ENCODE results near the gene C14orf180. TPM values are rescaled to one million over a fixed set of nuclear protein-coding genes. Genes with fewer than 3 reads are reported as not detected.
"Not testable (repeated sequence)": the region's sequence is repeated elsewhere in the genome, so short reads cannot be mapped to it uniquely, and the experiment has no call there.

Gene C14orf180
- polyA plus RNA-seq, 3 donors: 0.28 TPM; not detected in 2

GRCh38 chr14:104610749-104611310, 31.3 kb downstream of the C14orf180 start:
- DNase-seq: no peak

- DNase-seq: no peak
Observed at GRCh38 chr14:104611881-104612280, 32.3 kb downstream of the C14orf180 start.

GRCh38 chr14:104614126-104614812, 34.7 kb downstream of the C14orf180 start:
- no peak for DNase-seq

GRCh38 chr14:104624939-104625338, 45.4 kb downstream of the C14orf180 start:
- DNase-seq: no peak

- DNase-seq: no peak
Observed at GRCh38 chr14:104632781-104633180, 53.2 kb downstream of the C14orf180 start.

- no peak for DNase-seq
Observed at GRCh38 chr14:104633276-104634137, 53.9 kb downstream of the C14orf180 start.

GRCh38 chr14:104634138-104634760, 54.7 kb downstream of the C14orf180 start:
- no peak for DNase-seq

- DNase-seq: no peak
Observed at GRCh38 chr14:104634886-104635570, 55.5 kb downstream of the C14orf180 start.

GRCh38 chr14:104635717-104636116, 56.2 kb downstream of the C14orf180 start:
- DNase-seq: no peak

- no peak for DNase-seq
Observed at GRCh38 chr14:104636131-104636530, 56.6 kb downstream of the C14orf180 start.

- not testable (repeated sequence) for DNase-seq
Observed at GRCh38 chr14:104636846-104637545, 57.4 kb downstream of the C14orf180 start.

- DNase-seq: no peak
Observed at GRCh38 chr14:104637546-104638003, 58.0 kb downstream of the C14orf180 start.

GRCh38 chr14:104638190-104638589, 58.6 kb downstream of the C14orf180 start:
- DNase-seq: no peak

GRCh38 chr14:104638927-104639450, 59.4 kb downstream of the C14orf180 start:
- no peak for DNase-seq

- DNase-seq: no peak
Observed at GRCh38 chr14:104639471-104639870, 59.9 kb downstream of the C14orf180 start.

Other genes with a start within 250 kb of the C14orf180 start
- gene TMEM179, start 25.0 kb downstream of the C14orf180 start, polyA plus RNA-seq (ENCODE audit: insufficient read length in 3 of 3): 1 to 10 TPM; 1.1 to 2.0 (median 1.3) TPM
- gene INF2, start 109.9 kb downstream of the C14orf180 start, polyA plus RNA-seq (ENCODE audit: insufficient read length in 3 of 3): 10 to 100 TPM; 54.0 to 60.1 (median 54.7) TPM
- 10 to 100 TPM; 14.7 to 18.6 (median 16.3) TPM for gene ADSS1, start 144.5 kb downstream of the C14orf180 start, polyA plus RNA-seq (ENCODE audit: insufficient read length in 3 of 3)
- 100 to 1,000 TPM in 1 of 3 donors, 10 to 100 TPM in 2; 72.9 to 103 (median 90.8) TPM for gene SIVA1, start 173.4 kb downstream of the C14orf180 start, polyA plus RNA-seq (ENCODE audit: insufficient read length in 3 of 3)
- gene AKT1, start 216.0 kb downstream of the C14orf180 start, polyA plus RNA-seq (ENCODE audit: insufficient read length in 3 of 3): 100 to 1,000 TPM; 119 to 153 (median 125) TPM
- gene ZBTB42, start 221.3 kb downstream of the C14orf180 start, polyA plus RNA-seq (ENCODE audit: insufficient read length in 3 of 3): 1 to 10 TPM; 4.7 to 5.4 (median 5.1) TPM

Measured in renal pelvis (tissue), 4 donors.